IMR-90 (cell line): ENCODE data around the gene TEDDM1. TPM values are rescaled to one million over a fixed set of nuclear protein-coding genes. Genes with fewer than 3 reads are reported as not detected.

ENCODE experiments used
- ATAC-seq: fragments of 200-7000 bp; cut with Tn5 transposase; 2 replicates; pipeline ENCODE4 v1.9.1; 2020; ENCODE audit warnings: low read depth, mild to moderate bottlenecking, moderate library complexity
- BruUV-seq: library from RNA; stranded (reverse); fragments of 400-500 nt; replicated peaks from 2 replicates; lab custom pipeline; 2021; lab: Mats Ljungman, UMichigan
- CTCF ChIA-PET: fragments of 300-600 bp; formaldehyde crosslinking; extraction: SDS; loops from one replicate; lab custom pipeline; 2021; ENCODE audit warnings: antibody characterized with exemption; lab: Yijun Ruan, JAX
- POLR2A ChIA-PET: fragments of 300-600 bp; sonication (Branson Sonifier 250); formaldehyde crosslinking; loops from one replicate; lab custom pipeline; 2022; ENCODE audit warnings: antibody characterized with exemption; ENCODE audit not compliant: unreplicated experiment; lab: Charles Lee
- DNase-seq: peaks from one replicate; pipeline ENCODE4 v3.0.0; 2013
- H2AFZ ChIP-seq: replicated peaks from 2 replicates; pipeline ENCODE3; 2013; ENCODE audit warnings: low read length, mild to moderate bottlenecking; ENCODE audit not compliant: poor library complexity
- H2AK5ac ChIP-seq: 2 replicates; pipeline ENCODE4 v1.6.1; 2013; ENCODE audit warnings: low read depth, low read length, inconsistent platforms
- H2AK9ac ChIP-seq: replicated peaks from 2 replicates; pipeline ENCODE3; 2013; ENCODE audit warnings: mild to moderate bottlenecking, low read depth, low read length, moderate library complexity; ENCODE audit not compliant: poor library complexity
- H2BK120ac ChIP-seq: 2 replicates; pipeline ENCODE4 v1.6.1; 2013; ENCODE audit warnings: low read depth, low read length, inconsistent platforms
- H2BK15ac ChIP-seq: 3 replicates; pipeline ENCODE4 v1.6.1; 2013; ENCODE audit warnings: low read depth, low read length, inconsistent platforms
- H2BK20ac ChIP-seq: 2 replicates; pipeline ENCODE4 v1.6.1; 2013; ENCODE audit warnings: low read depth, mild to moderate bottlenecking, inconsistent platforms, low read length, moderate library complexity
- H2BK5ac ChIP-seq: 2 replicates; pipeline ENCODE4 v1.6.1; 2013; ENCODE audit warnings: mild to moderate bottlenecking, low read depth, low read length, inconsistent platforms; ENCODE audit not compliant: poor library complexity, severe bottlenecking
- H3K14ac ChIP-seq: replicated peaks from 2 replicates; pipeline ENCODE4 v1.6.1; 2013; ENCODE audit warnings: low read depth, low read length, inconsistent platforms
- H3K18ac ChIP-seq: 2 replicates; pipeline ENCODE4 v1.6.1; 2013; ENCODE audit warnings: low read depth, low read length, control low read depth
- H3K23ac ChIP-seq: 2 replicates; pipeline ENCODE4 v1.6.1; 2013; ENCODE audit warnings: low read depth, low read length, inconsistent platforms
- H3K27ac ChIP-seq: 2 replicates; pipeline ENCODE4 v1.5.1; 2013; ENCODE audit warnings: mild to moderate bottlenecking, control low read depth, low read length; ENCODE audit not compliant: insufficient read depth
- H3K27me3 ChIP-seq: 2 replicates; pipeline ENCODE4 v1.6.1; 2013; ENCODE audit warnings: low read length; ENCODE audit not compliant: control insufficient read depth, insufficient read depth
- H3K36me3 ChIP-seq: 2 replicates; pipeline ENCODE4 v1.6.1; 2013; ENCODE audit warnings: low read length, mixed read lengths; ENCODE audit not compliant: control insufficient read depth, insufficient read depth
- H3K4ac ChIP-seq: 2 replicates; pipeline ENCODE4 v1.6.1; 2013; ENCODE audit warnings: low read depth, low read length, inconsistent platforms
- H3K4me1 ChIP-seq: 2 replicates; pipeline ENCODE4 v1.6.1; 2013; ENCODE audit warnings: low read length, mixed read lengths; ENCODE audit not compliant: control insufficient read depth, insufficient read depth
- H3K4me2 ChIP-seq: 2 replicates; pipeline ENCODE4 v1.6.1; 2013; ENCODE audit warnings: low read depth, mild to moderate bottlenecking, control low read depth, low read length, moderate library complexity
- H3K4me3 ChIP-seq: 2 replicates; pipeline ENCODE4 v1.5.1; 2013; ENCODE audit warnings: low read depth, mild to moderate bottlenecking, control low read depth, low read length, moderate library complexity; ENCODE audit not compliant: insufficient read depth
- H3K56ac ChIP-seq: 2 replicates; pipeline ENCODE4 v1.6.1; 2013; ENCODE audit warnings: low read length, inconsistent platforms; ENCODE audit not compliant: insufficient read depth; ENCODE audit errors: extremely low read depth
- H3K79me1 ChIP-seq, 2 experiments: 2 replicates each; pipeline ENCODE4 v1.6.1; 2013; ENCODE audit warnings: low read length in 2 of 2, inconsistent platforms in 1 of 2, low read depth in 1 of 2
- H3K9ac ChIP-seq: 2 replicates; pipeline ENCODE4 v1.6.1; 2013; ENCODE audit warnings: low read depth, low read length, control low read depth
- H3K9me1 ChIP-seq: 2 replicates; pipeline ENCODE4 v1.6.1; 2013; ENCODE audit warnings: low read length, inconsistent platforms; ENCODE audit not compliant: insufficient read depth
- H3K9me3 ChIP-seq: 2 replicates; pipeline ENCODE4 v1.6.1; 2013; ENCODE audit warnings: low read length; ENCODE audit not compliant: control insufficient read depth, insufficient read depth
- H4K20me1 ChIP-seq: 2 replicates; pipeline ENCODE4 v1.6.1; 2013; ENCODE audit warnings: low read length, inconsistent platforms; ENCODE audit not compliant: insufficient read depth
- H4K5ac ChIP-seq: 2 replicates; pipeline ENCODE4 v1.6.1; 2013; ENCODE audit warnings: mild to moderate bottlenecking, low read depth, low read length, control low read depth
- H4K8ac ChIP-seq, 2 experiments: 2 replicates each; pipeline ENCODE4 v1.6.1; 2013; ENCODE audit warnings: low read depth in 2 of 2, low read length in 2 of 2, control low read depth in 1 of 2, inconsistent platforms in 1 of 2
- H4K91ac ChIP-seq: 2 replicates; pipeline ENCODE4 v1.6.1; 2013; ENCODE audit warnings: low read depth, low read length, inconsistent platforms; ENCODE audit not compliant: insufficient read depth
- BHLHE40 ChIP-seq: fragments of 150-350 bp; IDR thresholded peaks from 2 replicates; pipeline ENCODE4 v1.6.1; 2016; ENCODE audit warnings: mild to moderate bottlenecking, low read depth, low read length
- CEBPB ChIP-seq: IDR thresholded peaks from 2 replicates; pipeline ENCODE4 v1.6.1; 2012; ENCODE audit warnings: low read depth, low read length, improper control_type of control experiment
- CHD1 ChIP-seq: IDR thresholded peaks from 2 replicates; pipeline ENCODE4 v1.6.1; 2012; ENCODE audit warnings: low read depth, low read length, improper control_type of control experiment
- MXI1 ChIP-seq: IDR thresholded peaks from 2 replicates; pipeline ENCODE4 v1.6.1; 2012; ENCODE audit warnings: low read depth, mild to moderate bottlenecking, low read length, moderate library complexity, borderline replicate concordance
- POLR2A ChIP-seq: IDR thresholded peaks from 2 replicates; pipeline ENCODE4 v1.6.1; 2012; ENCODE audit warnings: mild to moderate bottlenecking, low read depth, low read length
- RCOR1 ChIP-seq: IDR thresholded peaks from 2 replicates; pipeline ENCODE4 v1.6.1; 2012; ENCODE audit warnings: mild to moderate bottlenecking, low read length, improper control_type of control experiment; ENCODE audit not compliant: insufficient replicate concordance
- RFX5 ChIP-seq: IDR thresholded peaks from 2 replicates; pipeline ENCODE4 v1.8.0; 2012; ENCODE audit warnings: low read depth, mild to moderate bottlenecking, low read length, moderate library complexity
- SMC3 ChIP-seq: fragments of 150-350 bp; IDR thresholded peaks from 2 replicates; pipeline ENCODE4 v1.6.1; 2016; ENCODE audit warnings: low read depth, mild to moderate bottlenecking, antibody characterized with exemption, low read length, moderate library complexity
- WGBS, 2 experiments: methylation state at CpG; one replicate each; pipeline versions ENCODE4 v1.1.5 to v1.1.7; 2013; ENCODE audit warnings: missing lambda C conversion rate in 2 of 2; ENCODE audit not compliant: insufficient read length in 1 of 2; ENCODE audit errors: extremely low coverage in 2 of 2; 5-methylcytosine and 5-hydroxymethylcytosine counted together
- dilution Hi-C: fragments of 300-500 bp; cut with HindIII; formaldehyde crosslinking; loops from one replicate; pipeline ENCODE4 v1.14.3; 2018; ENCODE audit warnings: low sequenced_read_pairs; ENCODE audit not compliant: unreplicated experiment
- in situ Hi-C: fragments of 300-500 bp; cut with MboI; formaldehyde crosslinking; loops from 3 replicates; pipeline ENCODE4 v1.14.3; 2019; ENCODE audit warnings: low sequenced_read_pairs, inconsistent platforms, mixed read lengths
- intact Hi-C: fragments of 100-400 bp; cut with micrococcal nuclease; formaldehyde crosslinking; loops from 2 replicates; pipeline ENCODE4 v1.10.0; 2022
- polyA plus RNA-seq, 3 experiments: library from polyadenylated mRNA; depleted of rRNA; stranded (reverse); fragments of >200 nt; gene quantifications; 2 replicates each; pipeline ENCODE4 v1.2.3, GENCODE V29; 2012; ENCODE audit warnings: low replicate concordance in 1 of 3
- total RNA-seq: library from RNA; depleted of rRNA; stranded (reverse); fragments of >200 nt; gene quantifications from 2 replicates; pipeline ENCODE4 v1.2.3, GENCODE V29; 2012
- TF ChIP-seq, protein P1 (sequence below): fragments of 150-350 bp; IDR thresholded peaks from 2 replicates; pipeline ENCODE4 v1.6.1; 2016; ENCODE audit warnings: low read depth, mild to moderate bottlenecking, low read length, moderate library complexity, borderline replicate concordance
- TF ChIP-seq, protein P2 (sequence below): fragments of 150-350 bp; IDR thresholded peaks from 2 replicates; pipeline ENCODE4 v1.6.1; 2017; ENCODE audit warnings: mild to moderate bottlenecking, antibody characterized with exemption, low read length, low read depth

The TEDDM1 gene
- total and polyA plus RNA-seq, 2 of the 4 experiments (the other 2 are of a cell fraction): not detected

DNA sequence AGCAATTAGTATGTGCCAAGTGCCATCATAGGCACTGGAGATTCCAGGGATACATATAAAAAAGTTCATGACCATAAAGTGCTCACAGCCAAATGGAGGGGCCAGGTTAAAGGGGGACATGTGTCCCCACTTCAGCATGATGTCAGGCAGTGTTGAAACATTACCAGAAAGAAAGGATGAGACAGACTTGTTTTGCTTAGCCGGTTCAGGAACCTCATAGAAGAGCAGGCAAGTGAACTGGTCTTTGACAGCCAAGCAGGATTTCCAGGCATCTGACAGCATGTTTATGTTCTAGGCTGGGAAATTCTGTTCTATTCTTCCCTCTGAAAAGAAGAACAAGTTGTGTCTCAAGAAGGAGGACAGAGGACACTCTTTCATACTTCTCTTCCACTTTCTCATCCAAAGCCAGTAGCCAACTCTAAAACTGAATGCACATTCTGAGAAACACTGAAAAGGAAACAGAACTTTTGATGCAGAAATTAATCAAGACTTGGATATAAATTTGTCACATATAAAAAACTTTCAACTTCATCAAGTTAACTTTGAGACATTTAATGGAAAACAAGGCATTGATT lies 48.6 kb downstream of the TEDDM1 start:
- no peaks in the 10 kb centered on the region for H3K4me1 ChIP-seq
- no peaks in the 10 kb centered on the region for H3K36me3 ChIP-seq
- no peaks in the 10 kb centered on the region for H3K79me1 ChIP-seq
- TF ChIP-seq MXI1: no peak
- TF ChIP-seq RFX5: no peak
- TF ChIP-seq SMC3: no peak
- TF ChIP-seq BHLHE40: no peak
- TF ChIP-seq, protein P1, sequence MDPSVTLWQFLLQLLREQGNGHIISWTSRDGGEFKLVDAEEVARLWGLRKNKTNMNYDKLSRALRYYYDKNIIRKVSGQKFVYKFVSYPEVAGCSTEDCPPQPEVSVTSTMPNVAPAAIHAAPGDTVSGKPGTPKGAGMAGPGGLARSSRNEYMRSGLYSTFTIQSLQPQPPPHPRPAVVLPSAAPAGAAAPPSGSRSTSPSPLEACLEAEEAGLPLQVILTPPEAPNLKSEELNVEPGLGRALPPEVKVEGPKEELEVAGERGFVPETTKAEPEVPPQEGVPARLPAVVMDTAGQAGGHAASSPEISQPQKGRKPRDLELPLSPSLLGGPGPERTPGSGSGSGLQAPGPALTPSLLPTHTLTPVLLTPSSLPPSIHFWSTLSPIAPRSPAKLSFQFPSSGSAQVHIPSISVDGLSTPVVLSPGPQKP: no peak
- TF ChIP-seq RCOR1: no peak
- no peak for TF ChIP-seq CHD1
- TF ChIP-seq, protein P2, sequence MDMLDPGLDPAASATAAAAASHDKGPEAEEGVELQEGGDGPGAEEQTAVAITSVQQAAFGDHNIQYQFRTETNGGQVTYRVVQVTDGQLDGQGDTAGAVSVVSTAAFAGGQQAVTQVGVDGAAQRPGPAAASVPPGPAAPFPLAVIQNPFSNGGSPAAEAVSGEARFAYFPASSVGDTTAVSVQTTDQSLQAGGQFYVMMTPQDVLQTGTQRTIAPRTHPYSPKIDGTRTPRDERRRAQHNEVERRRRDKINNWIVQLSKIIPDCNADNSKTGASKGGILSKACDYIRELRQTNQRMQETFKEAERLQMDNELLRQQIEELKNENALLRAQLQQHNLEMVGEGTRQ: no peak
- no peak for TF ChIP-seq POLR2A
- TF ChIP-seq CEBPB: no peak
- WGBS, 2 experiments: no CpG with 5 or more reads among the region's 1 CpG
- BruUV-seq: no TSS peak
- H3K23ac ChIP-seq: no peak overlapping the region
- H4K5ac ChIP-seq: no peak overlapping the region
- no peaks in the 10 kb centered on the region for H3K9me1 ChIP-seq
- H2AK9ac ChIP-seq: no peak overlapping the region
- H3K4me3 ChIP-seq: no peak overlapping the region
- CTCF ChIA-PET: no interaction called here
- H3K18ac ChIP-seq: no peak overlapping the region
- no peak overlapping the region for H2AK5ac ChIP-seq
- no peak overlapping the region for H3K4ac ChIP-seq
- no peaks in the 10 kb centered on the region for H3K27me3 ChIP-seq
- H2BK20ac ChIP-seq: no peak overlapping the region
- POLR2A ChIA-PET: no interaction called here
- no peak overlapping the region for H3K27ac ChIP-seq
- no peak overlapping the region for H3K56ac ChIP-seq
- H3K9ac ChIP-seq: no peak overlapping the region
- in situ Hi-C loops (no loop called here), dilution Hi-C loops (no loop called here), intact Hi-C loops (no loop called here)
- no peak overlapping the region for H3K14ac ChIP-seq
- H4K91ac ChIP-seq: no peak overlapping the region
- H2AFZ ChIP-seq: no peak overlapping the region
- H4K20me1 ChIP-seq: no peaks in the 10 kb centered on the region
- no peak for DNase-seq
- H4K8ac ChIP-seq: no peak overlapping the region
- no peak for ATAC-seq
- no peak overlapping the region for H2BK5ac ChIP-seq
- H2BK15ac ChIP-seq: no peak overlapping the region
- no peak overlapping the region for H3K4me2 ChIP-seq
- H2BK120ac ChIP-seq: no peak overlapping the region
- no peaks in the 10 kb centered on the region for H3K9me3 ChIP-seq
